H9 (cell line): Measurements from ENCODE around the gene DPYSL5. TPM values are rescaled to one million over a fixed set of nuclear protein-coding genes. Genes with fewer than 3 reads are reported as not detected.

Experiments
- DNase-seq: peaks from one replicate; pipeline ENCODE4 v3.0.0-alpha.2; 2017
- H2AFZ ChIP-seq: one replicate; pipeline ENCODE4 v1.6.1; 2013; ENCODE audit warnings: mild to moderate bottlenecking, low read length, control low read depth, moderate library complexity
- H2AK5ac ChIP-seq: 2 replicates; pipeline ENCODE4 v1.6.1; 2013; ENCODE audit warnings: low read length, control low read depth, mixed read lengths; ENCODE audit not compliant: insufficient read length
- H2BK120ac ChIP-seq: one replicate; pipeline ENCODE4 v1.6.1; 2013; ENCODE audit warnings: low read depth, mild to moderate bottlenecking, low read length, control low read depth, inconsistent platforms; ENCODE audit not compliant: poor library complexity, severe bottlenecking
- H2BK12ac ChIP-seq: 2 replicates; pipeline ENCODE4 v1.6.1; 2013; ENCODE audit warnings: low read length, control low read depth, mixed read lengths, low read depth; ENCODE audit not compliant: insufficient read length
- H2BK15ac ChIP-seq: 2 replicates; pipeline ENCODE4 v1.6.1; 2013; ENCODE audit warnings: low read depth, low read length, control low read depth
- H2BK20ac ChIP-seq: one replicate; pipeline ENCODE4 v1.6.1; 2013; ENCODE audit warnings: low read depth, mild to moderate bottlenecking, low read length, control low read depth, inconsistent platforms; ENCODE audit not compliant: poor library complexity, severe bottlenecking
- H2BK5ac ChIP-seq: 2 replicates; pipeline ENCODE4 v1.6.1; 2013; ENCODE audit warnings: low read length, control low read depth, mixed read lengths; ENCODE audit not compliant: insufficient read length
- H3K14ac ChIP-seq: 2 replicates; pipeline ENCODE4 v1.6.1; 2013; ENCODE audit warnings: low read length, control low read depth; ENCODE audit not compliant: insufficient read depth
- H3K18ac ChIP-seq: 2 replicates; pipeline ENCODE4 v1.6.1; 2013; ENCODE audit warnings: low read depth, mild to moderate bottlenecking, mixed read lengths, low read length, control low read depth; ENCODE audit not compliant: insufficient read length
- H3K23ac ChIP-seq: 2 replicates; pipeline ENCODE4 v1.6.1; 2013; ENCODE audit warnings: low read length, control low read depth, mixed read lengths, low read depth; ENCODE audit not compliant: insufficient read length
- H3K23me2 ChIP-seq: 2 replicates; pipeline ENCODE4 v1.6.1; 2013; ENCODE audit warnings: low read depth, mild to moderate bottlenecking, mixed read lengths, low read length, control low read depth; ENCODE audit not compliant: insufficient read length, poor library complexity, severe bottlenecking
- H3K27ac ChIP-seq: 2 replicates; pipeline ENCODE4 v1.5.1; 2013; ENCODE audit warnings: low read length, control low read depth, mixed read lengths, low read depth; ENCODE audit not compliant: insufficient read length
- H3K27me3 ChIP-seq: 2 replicates; pipeline ENCODE4 v1.6.1; 2013; ENCODE audit warnings: low read length, control low read depth, inconsistent platforms; ENCODE audit not compliant: insufficient read depth
- H3K4ac ChIP-seq: 2 replicates; pipeline ENCODE4 v1.6.1; 2013; ENCODE audit warnings: low read depth, mild to moderate bottlenecking, control low read depth, inconsistent platforms, low read length, moderate library complexity
- H3K4me1 ChIP-seq: 2 replicates; pipeline ENCODE4 v1.6.1; 2013; ENCODE audit warnings: low read length, control low read depth, inconsistent platforms; ENCODE audit not compliant: insufficient read depth
- H3K4me2 ChIP-seq: 2 replicates; pipeline ENCODE4 v1.6.1; 2013; ENCODE audit warnings: low read length, control low read depth, mixed read lengths; ENCODE audit not compliant: insufficient read length, insufficient read depth
- H3K56ac ChIP-seq: 2 replicates; pipeline ENCODE4 v1.6.1; 2013; ENCODE audit warnings: low read depth, mild to moderate bottlenecking, mixed read lengths, low read length, control low read depth; ENCODE audit not compliant: insufficient read length
- H3K79me1 ChIP-seq: 2 replicates; pipeline ENCODE4 v1.6.1; 2013; ENCODE audit warnings: low read depth, mild to moderate bottlenecking, moderate library complexity, low read length, control low read depth, inconsistent platforms; ENCODE audit not compliant: insufficient read depth, poor library complexity, severe bottlenecking
- H3K79me2 ChIP-seq: 2 replicates; pipeline ENCODE4 v1.6.1; 2013; ENCODE audit warnings: low read length, control low read depth, inconsistent platforms; ENCODE audit not compliant: insufficient read depth
- H3K9ac ChIP-seq: 2 replicates; pipeline ENCODE4 v1.6.1; 2013; ENCODE audit warnings: low read length, control low read depth, mixed read lengths; ENCODE audit not compliant: insufficient read length; ENCODE audit errors: extremely low read depth
- H3K9me3 ChIP-seq: one replicate; pipeline ENCODE4 v1.6.1; 2013; ENCODE audit warnings: low read depth, low read length, inconsistent platforms; ENCODE audit not compliant: control insufficient read depth
- H3T11ph ChIP-seq: one replicate; pipeline ENCODE4 v1.6.1; 2013; ENCODE audit warnings: mild to moderate bottlenecking, low read length, control low read depth, inconsistent platforms
- H4K20me1 ChIP-seq: one replicate; pipeline ENCODE4 v1.6.1; 2013; ENCODE audit not compliant: control insufficient read depth, insufficient read length, insufficient read depth
- H4K5ac ChIP-seq: 2 replicates; pipeline ENCODE4 v1.6.1; 2013; ENCODE audit warnings: low read depth, mild to moderate bottlenecking, mixed read lengths, low read length, control low read depth; ENCODE audit not compliant: insufficient read length
- H4K8ac ChIP-seq: replicated peaks from 2 replicates; pipeline ENCODE4 v1.6.1; 2013; ENCODE audit warnings: low read length, control low read depth, mixed read lengths, low read depth; ENCODE audit not compliant: insufficient read length
- H4K91ac ChIP-seq: 2 replicates; pipeline ENCODE4 v1.6.1; 2013; ENCODE audit warnings: low read depth, mild to moderate bottlenecking, moderate library complexity, mixed read lengths, low read length, control low read depth; ENCODE audit not compliant: insufficient read length
- H3K27ac Mint-ChIP-seq, 3 experiments: 2 replicates in 2 of 3; 3 replicates in 1 of 3; pipeline ENCODE4 v1.8.0; 2020 to 2021; ENCODE audit warnings: mixed read lengths in 3 of 3, mild to moderate bottlenecking in 1 of 3, moderate library complexity in 1 of 3
- H3K27me3 Mint-ChIP-seq: 2 replicates; pipeline ENCODE4 v1.8.0; 2021; ENCODE audit warnings: low read depth, mild to moderate bottlenecking, moderate library complexity, mixed read lengths
- H3K36me3 Mint-ChIP-seq, 3 experiments: 2 replicates in 2 of 3; 3 replicates in 1 of 3; pipeline ENCODE4 v1.8.0; 2020 to 2021; ENCODE audit warnings: low read depth in 3 of 3, mixed read lengths in 3 of 3; ENCODE audit not compliant: insufficient read depth in 1 of 3
- H3K4me1 Mint-ChIP-seq, 2 experiments: 2 replicates each; pipeline ENCODE4 v1.8.0; 2020; ENCODE audit warnings: mixed read lengths in 2 of 2
- H3K4me3 Mint-ChIP-seq, 2 experiments: 2 replicates in 1 of 2; 3 replicates in 1 of 2; pipeline ENCODE4 v1.8.0; 2020 to 2021; ENCODE audit warnings: mild to moderate bottlenecking in 2 of 2, mixed read lengths in 2 of 2, moderate library complexity in 1 of 2
- H3K9me3 Mint-ChIP-seq, 2 experiments: 2 replicates in 1 of 2; 3 replicates in 1 of 2; pipeline ENCODE4 v1.8.0; 2020; ENCODE audit warnings: mild to moderate bottlenecking in 2 of 2, mixed read lengths in 2 of 2, moderate library complexity in 1 of 2
- WGBS: extraction: QIAGEN DNeasy Blood & Tissue Kit; methylation state at CpG from one replicate; pipeline ENCODE4 v1.1.7; 2013; ENCODE audit warnings: missing lambda C conversion rate, low lambda C conversion rate, mixed read lengths; ENCODE audit not compliant: insufficient read length; ENCODE audit errors: extremely low coverage; 5-methylcytosine and 5-hydroxymethylcytosine counted together
- total RNA-seq: library from RNA; stranded (reverse); gene quantifications from 2 replicates; pipeline ENCODE4 v1.2.1, GENCODE V29; 2021
- TF ChIP-seq, protein P1 (sequence below): fragments of 200-600 bp; sonication (generic); conservative IDR thresholded peaks from 3 replicates; pipeline ENCODE4 v1.8.0; 2021; ENCODE audit warnings: antibody characterized with exemption, mild to moderate bottlenecking

The DPYSL5 gene
- total RNA-seq, 1 experiment from 2014 or later: 6.4 TPM

DNA sequence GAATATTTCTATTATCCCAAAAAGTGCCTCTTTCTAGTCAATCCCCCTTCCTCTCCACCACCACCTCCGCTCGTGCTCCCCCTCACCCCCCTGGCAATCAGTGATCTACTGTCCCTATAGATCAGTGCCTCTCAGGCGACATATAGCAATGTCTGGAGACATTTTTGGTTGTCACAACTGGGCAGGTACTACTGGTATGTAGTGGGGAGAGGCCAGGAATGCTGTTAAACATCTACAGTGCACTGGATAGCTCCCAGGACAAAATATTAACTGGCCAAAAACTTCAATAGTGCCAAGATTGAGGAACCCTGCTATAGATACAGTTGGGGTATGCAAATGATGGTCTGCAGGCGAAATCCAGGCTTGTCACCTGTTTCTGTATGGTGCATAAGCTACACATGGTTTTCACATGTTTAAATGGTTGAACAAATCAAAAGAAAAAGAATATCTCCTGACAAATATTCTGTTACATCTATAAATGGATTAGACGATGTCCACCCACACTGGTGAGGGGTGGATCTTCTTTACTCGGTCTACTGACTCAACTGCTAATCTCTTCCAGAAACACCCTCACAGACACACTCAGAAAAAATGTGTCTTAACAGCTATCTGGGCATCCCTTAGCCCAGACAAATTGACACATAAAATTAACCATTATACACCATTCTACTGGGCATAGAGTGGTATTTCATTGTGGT lies 25.5 kb downstream of the DPYSL5 start:
- H3K4me1 Mint-ChIP-seq: no peaks in the 10 kb centered on the region
- Histone ChIP-seq H4K20me1 (no peaks in the 10 kb centered on the region), H3K4me1 (no peaks in the 10 kb centered on the region), H2BK20ac (no peak overlapping the region), H3K14ac (no peak overlapping the region), H3K79me1 (no peaks in the 10 kb centered on the region), H3K79me2 (no peaks in the 10 kb centered on the region), H4K8ac (no peak overlapping the region), H3K4me2 (no peak overlapping the region), H2BK120ac (no peak overlapping the region), H4K5ac (no peak overlapping the region), H3K9ac (no peak overlapping the region), H3K56ac (no peak overlapping the region), H3K27ac (no peak overlapping the region), H2BK5ac (no peak overlapping the region), H3K27me3 (no peaks in the 10 kb centered on the region; the same call in 1 of the 2 replicates), H2AFZ (no peak overlapping the region), H3K23ac (no peak overlapping the region), H2AK5ac (no peak overlapping the region), H3K4ac (no peak overlapping the region), H2BK15ac (no peak overlapping the region), H4K91ac (no peak overlapping the region), H3K23me2 (no peaks in the 10 kb centered on the region), H3K9me3 (no peaks in the 10 kb centered on the region), H3T11ph (no peak overlapping the region), H2BK12ac (no peak overlapping the region), H3K18ac (no peak overlapping the region)
- TF ChIP-seq, protein P1, sequence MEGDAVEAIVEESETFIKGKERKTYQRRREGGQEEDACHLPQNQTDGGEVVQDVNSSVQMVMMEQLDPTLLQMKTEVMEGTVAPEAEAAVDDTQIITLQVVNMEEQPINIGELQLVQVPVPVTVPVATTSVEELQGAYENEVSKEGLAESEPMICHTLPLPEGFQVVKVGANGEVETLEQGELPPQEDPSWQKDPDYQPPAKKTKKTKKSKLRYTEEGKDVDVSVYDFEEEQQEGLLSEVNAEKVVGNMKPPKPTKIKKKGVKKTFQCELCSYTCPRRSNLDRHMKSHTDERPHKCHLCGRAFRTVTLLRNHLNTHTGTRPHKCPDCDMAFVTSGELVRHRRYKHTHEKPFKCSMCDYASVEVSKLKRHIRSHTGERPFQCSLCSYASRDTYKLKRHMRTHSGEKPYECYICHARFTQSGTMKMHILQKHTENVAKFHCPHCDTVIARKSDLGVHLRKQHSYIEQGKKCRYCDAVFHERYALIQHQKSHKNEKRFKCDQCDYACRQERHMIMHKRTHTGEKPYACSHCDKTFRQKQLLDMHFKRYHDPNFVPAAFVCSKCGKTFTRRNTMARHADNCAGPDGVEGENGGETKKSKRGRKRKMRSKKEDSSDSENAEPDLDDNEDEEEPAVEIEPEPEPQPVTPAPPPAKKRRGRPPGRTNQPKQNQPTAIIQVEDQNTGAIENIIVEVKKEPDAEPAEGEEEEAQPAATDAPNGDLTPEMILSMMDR: no peak
- DNase-seq: no peak
- H3K9me3 Mint-ChIP-seq: no peaks in the 10 kb centered on the region
- no peak overlapping the region for H3K27ac Mint-ChIP-seq
- WGBS: no CpG with 5 or more reads among the region's 6 CpGs
- H3K36me3 Mint-ChIP-seq: no peaks in the 10 kb centered on the region
- H3K27me3 Mint-ChIP-seq: peaks cover 81% of the 10 kb centered on the region
- no peak overlapping the region for H3K4me3 Mint-ChIP-seq
